ENCODE data around the gene ARF1.

DNA sequence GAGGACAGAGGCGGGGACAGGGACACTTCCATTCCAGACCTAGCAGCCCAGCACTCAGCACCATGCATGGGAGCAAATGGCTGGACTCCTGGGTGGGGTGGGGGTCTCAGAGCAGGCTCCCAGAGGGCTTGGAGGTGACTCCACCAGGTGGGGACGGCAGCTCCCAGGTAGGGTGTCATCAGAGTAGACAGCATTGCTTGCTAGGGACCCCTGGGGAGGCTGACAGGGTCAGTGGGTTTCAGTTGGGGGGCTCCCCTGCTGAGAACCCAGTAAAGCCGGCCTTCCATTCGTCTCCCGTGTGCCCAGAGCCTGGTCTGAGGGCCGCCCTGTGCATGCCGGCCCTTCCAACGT, 62.5 kb downstream of the ARF1 start:
- TF ChIP-seq SETDB1 (IDR thresholded peaks at IDR 0.05; ENCODE audit: insufficient read length, low read length), result no peak
- TF ChIP-seq ZNF48 (tag by site-specific recombination; IDR thresholded peaks at IDR 0.05), result no peak
- TF ChIP-seq MYNN (tag by site-specific recombination; IDR thresholded peaks at IDR 0.05; ENCODE audit: borderline replicate concordance), result no peak
- TF ChIP-seq, protein P1, sequence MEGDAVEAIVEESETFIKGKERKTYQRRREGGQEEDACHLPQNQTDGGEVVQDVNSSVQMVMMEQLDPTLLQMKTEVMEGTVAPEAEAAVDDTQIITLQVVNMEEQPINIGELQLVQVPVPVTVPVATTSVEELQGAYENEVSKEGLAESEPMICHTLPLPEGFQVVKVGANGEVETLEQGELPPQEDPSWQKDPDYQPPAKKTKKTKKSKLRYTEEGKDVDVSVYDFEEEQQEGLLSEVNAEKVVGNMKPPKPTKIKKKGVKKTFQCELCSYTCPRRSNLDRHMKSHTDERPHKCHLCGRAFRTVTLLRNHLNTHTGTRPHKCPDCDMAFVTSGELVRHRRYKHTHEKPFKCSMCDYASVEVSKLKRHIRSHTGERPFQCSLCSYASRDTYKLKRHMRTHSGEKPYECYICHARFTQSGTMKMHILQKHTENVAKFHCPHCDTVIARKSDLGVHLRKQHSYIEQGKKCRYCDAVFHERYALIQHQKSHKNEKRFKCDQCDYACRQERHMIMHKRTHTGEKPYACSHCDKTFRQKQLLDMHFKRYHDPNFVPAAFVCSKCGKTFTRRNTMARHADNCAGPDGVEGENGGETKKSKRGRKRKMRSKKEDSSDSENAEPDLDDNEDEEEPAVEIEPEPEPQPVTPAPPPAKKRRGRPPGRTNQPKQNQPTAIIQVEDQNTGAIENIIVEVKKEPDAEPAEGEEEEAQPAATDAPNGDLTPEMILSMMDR (tag by site-specific recombination; IDR thresholded peaks at IDR 0.05), result no peak
- TF ChIP-seq ZNF747 (tag by site-specific recombination; IDR thresholded peaks at IDR 0.05), result no peak
- no peak for TF ChIP-seq ZNF146 (tag by site-specific recombination; IDR thresholded peaks at IDR 0.05)
- TF ChIP-seq, protein P2, sequence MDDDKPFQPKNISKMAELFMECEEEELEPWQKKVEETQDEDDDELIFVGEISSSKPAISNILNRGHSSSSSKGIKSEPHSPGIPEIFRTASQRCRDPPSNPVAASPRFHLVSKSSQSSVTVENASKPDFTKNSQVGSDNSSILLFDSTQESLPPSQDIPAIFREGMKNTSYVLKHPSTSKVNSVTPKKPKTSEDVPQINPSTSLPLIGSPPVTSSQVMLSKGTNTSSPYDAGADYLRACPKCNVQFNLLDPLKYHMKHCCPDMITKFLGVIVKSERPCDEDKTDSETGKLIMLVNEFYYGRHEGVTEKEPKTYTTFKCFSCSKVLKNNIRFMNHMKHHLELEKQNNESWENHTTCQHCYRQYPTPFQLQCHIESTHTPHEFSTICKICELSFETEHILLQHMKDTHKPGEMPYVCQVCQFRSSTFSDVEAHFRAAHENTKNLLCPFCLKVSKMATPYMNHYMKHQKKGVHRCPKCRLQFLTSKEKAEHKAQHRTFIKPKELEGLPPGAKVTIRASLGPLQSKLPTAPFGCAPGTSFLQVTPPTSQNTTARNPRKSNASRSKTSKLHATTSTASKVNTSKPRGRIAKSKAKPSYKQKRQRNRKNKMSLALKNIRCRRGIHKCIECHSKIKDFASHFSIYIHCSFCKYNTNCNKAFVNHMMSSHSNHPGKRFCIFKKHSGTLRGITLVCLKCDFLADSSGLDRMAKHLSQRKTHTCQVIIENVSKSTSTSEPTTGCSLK (tag by site-specific recombination; IDR thresholded peaks at IDR 0.05), result no peak
- TF ChIP-seq ZNF830 (tag by site-specific recombination; IDR thresholded peaks at IDR 0.05; ENCODE audit: low read depth), result no peak
- TF ChIP-seq, protein P3, sequence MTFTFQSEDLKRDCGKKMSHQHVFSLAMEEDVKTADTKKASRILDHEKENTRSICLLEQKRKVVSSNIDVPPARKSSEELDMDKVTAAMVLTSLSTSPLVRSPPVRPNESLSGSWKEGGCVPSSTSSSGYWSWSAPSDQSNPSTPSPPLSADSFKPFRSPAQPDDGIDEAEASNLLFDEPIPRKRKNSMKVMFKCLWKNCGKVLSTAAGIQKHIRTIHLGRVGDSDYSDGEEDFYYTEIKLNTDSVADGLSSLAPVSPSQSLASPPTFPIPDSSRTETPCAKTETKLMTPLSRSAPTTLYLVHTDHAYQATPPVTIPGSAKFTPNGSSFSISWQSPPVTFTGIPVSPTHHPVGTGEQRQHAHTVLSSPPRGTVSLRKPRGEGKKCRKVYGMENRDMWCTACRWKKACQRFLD (tag by site-specific recombination; IDR thresholded peaks at IDR 0.05), result no peak
- no peak for TF ChIP-seq ZNF354C (tag by site-specific recombination; IDR thresholded peaks at IDR 0.05; ENCODE audit: borderline replicate concordance, low read depth)
- TF ChIP-seq ZNF548 (tag by site-specific recombination; IDR thresholded peaks at IDR 0.05), result no peak
- TF ChIP-seq ZNF10 (tag by site-specific recombination; IDR thresholded peaks at IDR 0.05), result no peak
- no peak for TF ChIP-seq ZNF274 (IDR thresholded peaks at IDR 0.05; ENCODE audit: low read length)
- TF ChIP-seq ZNF274 (tag by site-specific recombination; IDR thresholded peaks at IDR 0.05; ENCODE audit: borderline replicate concordance), result no peak

Measured in HEK293 (cell line).